ENCODE results near the gene SLC30A10.

- no peak for TF ChIP-seq POLR2A (IDR thresholded peaks at IDR 0.05; ENCODE audit: low read depth, low read length)
- TF ChIP-seq POLR2AphosphoS5 (IDR thresholded peaks at IDR 0.05; ENCODE audit: low read depth, low read length) = no peak
- TF ChIP-seq POU2F2 (IDR thresholded peaks at IDR 0.05; ENCODE audit: low read depth, low read length) = no peak
- TF ChIP-seq PAX5 (IDR thresholded peaks at IDR 0.05; ENCODE audit: insufficient read depth, low read length, severe bottlenecking) = no peak
- TF ChIP-seq TAF1 (IDR thresholded peaks at IDR 0.05; ENCODE audit: low read depth, low read length) = no peak
Measured at GRCh38 chr1:219917851-219918466, 10.4 kb downstream of the SLC30A10 start.

All from GM12891 (cell line).